IPS-NIHi11 (cell line): Measurements from ENCODE around the gene FAM237A.

Experiments used
- DNase-seq: peaks from one replicate; pipeline ENCODE4 v3.0.0; 2012; ENCODE audit warnings: mixed read lengths, low spot score

Gene FAM237A

DNA sequence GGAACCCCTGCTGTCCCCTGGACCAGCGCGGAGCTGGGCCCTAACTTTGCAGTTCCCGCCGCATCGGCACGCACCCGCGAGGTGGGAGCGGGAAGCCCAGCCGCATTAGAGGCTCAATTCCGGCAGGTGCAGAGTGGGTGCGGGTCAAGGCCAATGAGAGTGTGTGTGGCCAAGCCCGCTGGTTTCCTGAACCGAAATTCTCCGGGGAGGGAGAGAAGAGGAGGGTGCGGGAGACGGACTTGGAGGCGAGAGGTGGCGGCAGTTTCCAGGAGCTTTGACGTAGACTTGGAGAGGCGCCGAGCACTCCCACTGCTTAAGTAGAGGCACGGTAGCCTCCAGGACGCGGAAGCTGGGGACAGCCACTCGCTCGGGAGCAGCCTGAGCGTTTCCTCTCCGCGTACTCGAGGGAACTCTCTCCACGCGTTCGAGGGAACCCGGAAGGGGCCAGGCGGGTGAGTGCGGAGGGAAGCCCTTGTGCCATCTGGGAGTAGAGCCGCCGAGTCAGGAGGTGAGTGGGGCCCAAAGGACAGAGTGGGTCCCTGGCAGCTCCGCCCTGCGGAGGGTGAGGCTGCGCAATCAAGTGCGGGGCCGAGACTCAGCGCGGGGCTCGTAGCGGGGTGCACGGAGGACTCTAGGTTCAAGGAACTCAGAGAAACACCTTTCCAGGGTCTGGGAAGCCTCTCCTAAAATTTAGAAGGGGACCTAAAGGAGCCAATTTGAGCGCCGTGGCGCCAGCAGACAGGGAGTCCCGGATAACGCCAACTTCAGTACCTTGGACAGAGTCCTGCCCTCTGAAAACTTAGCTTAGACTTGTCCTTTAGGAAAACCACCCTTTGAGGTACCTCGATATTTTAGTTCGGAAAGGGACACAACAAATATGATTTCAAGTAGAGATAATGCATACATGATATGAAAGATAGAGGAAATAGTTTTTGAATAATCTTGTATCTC is at the start of gene FAM237A:
TSS of gene FAM237A (plus strand) at position 413 of the 951 bp plus-strand sequence. CDS start 1,750 bp downstream, outside the sequence.
- DNase-seq = peak; percentile 87

DNA sequence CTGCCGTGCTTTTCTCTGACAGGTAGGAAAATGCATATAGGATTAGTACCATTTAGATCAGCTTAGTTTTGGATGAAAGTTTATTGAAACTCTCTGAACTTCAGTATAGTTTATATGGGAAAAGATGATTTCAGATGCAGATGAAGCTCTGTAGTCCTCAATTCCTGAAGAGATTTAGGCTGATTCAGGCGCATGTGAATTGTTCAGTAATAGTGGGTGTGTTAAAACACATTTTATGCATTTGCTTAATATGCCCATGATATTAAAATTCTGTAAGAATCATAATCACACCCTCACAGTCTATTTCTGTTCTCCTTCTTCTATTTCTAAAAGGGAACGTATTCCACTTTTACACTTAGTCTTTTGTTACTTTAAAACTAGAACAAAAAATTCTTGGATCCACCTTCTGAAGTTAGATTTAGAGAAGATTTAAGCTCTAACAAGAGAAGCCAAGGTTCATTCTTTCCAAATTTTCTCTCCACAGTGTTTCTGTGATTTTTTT is 44.5 kb upstream of the FAM237A start:
- DNase-seq = no peak

DNA sequence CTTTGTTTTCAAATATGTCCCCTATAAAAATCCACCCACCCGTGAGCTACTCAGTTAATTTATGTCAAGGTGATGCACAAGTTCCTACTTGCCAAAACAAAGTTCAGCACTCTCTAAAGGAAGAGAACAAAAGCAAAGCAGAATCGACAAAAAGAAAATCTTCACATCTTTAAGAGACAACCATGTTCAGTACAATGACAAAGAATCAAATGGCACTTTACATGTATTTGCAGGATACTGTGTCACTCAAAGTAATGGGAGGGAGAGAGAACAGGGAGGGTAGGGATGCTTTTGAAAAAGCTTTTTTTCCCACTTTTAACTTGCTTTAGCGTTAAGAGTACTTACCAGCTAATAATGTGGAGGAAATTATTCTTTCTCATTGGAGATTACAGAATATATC is 39.0 kb upstream of the FAM237A start:
- no peak for DNase-seq

DNA sequence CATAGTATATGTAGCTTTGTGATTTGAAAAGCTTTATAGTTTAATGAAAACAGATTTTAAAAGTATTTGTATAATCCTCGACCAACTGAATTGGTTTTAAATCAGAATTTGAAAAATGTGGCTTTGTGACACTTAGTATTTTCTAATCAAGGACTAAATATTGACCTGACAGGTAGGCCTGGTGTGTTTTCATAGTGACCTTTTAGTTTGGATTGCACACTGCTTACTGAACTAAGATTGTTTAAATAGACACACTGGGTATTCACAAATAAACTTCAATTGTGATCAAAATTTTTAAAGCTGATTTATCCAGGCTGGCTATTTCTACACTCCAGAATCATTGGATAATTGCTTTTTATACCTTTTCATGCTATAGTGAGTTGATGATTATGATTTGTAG is 31.8 kb upstream of the FAM237A start:
- DNase-seq = no peak

DNA sequence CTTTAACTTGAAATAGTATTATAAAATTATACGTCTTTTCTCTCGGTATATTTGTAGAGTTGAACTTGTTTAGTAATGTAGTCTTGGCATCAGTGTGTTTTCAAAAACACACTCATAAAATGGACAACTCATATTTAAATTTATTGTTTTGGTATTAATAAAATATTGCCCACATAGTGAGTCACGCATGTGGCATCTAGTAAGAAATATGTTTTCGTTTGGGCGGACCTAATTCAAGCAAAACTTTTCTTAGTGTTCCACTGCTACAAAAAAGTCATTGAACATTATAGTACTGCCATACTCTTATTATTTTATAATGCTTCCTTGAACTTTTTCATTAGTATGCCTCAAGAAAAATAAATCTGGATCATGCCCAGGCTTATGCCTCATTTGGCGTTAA is 31.1 kb upstream of the FAM237A start:
- no peak for DNase-seq

DNA sequence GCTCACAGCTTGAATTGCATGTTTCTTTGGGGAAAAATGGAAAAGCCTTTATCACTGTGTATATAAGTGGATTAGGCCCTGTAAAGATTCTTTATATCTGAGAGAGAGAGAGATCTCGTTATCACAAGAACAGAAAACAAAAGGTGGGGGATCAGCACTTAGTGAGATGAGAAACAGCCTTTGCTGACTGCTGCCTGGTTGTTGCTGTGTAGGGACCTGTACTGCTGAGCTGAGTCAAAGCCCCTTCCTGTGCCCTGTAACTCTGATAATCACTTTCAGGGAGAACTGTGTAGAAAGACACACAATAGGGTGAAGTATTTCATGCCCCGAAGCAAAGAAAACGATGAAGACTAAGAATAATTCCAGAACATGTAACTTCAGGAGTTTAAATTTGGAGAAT is 30.6 kb upstream of the FAM237A start:
- no peak for DNase-seq

DNA sequence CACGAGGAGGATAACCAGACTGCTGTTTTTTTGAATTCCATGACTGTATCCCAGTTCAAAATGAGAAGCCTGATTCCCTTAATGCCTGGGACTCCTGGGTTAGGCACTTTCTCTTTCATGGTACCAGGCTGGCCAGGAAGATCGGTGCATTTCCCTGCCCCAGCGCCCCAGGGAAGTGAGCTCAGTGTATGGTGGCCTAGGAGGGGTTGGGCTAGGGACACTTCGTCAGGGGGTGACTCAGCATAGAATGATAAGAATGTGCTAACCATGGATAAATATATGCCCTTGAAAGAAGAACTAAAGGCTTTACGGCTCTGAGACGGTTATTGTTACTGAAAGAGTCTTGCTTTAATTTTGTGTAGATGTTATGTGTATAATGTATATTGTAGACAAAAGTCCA is 27.5 kb upstream of the FAM237A start:
- DNase-seq = no peak

DNA sequence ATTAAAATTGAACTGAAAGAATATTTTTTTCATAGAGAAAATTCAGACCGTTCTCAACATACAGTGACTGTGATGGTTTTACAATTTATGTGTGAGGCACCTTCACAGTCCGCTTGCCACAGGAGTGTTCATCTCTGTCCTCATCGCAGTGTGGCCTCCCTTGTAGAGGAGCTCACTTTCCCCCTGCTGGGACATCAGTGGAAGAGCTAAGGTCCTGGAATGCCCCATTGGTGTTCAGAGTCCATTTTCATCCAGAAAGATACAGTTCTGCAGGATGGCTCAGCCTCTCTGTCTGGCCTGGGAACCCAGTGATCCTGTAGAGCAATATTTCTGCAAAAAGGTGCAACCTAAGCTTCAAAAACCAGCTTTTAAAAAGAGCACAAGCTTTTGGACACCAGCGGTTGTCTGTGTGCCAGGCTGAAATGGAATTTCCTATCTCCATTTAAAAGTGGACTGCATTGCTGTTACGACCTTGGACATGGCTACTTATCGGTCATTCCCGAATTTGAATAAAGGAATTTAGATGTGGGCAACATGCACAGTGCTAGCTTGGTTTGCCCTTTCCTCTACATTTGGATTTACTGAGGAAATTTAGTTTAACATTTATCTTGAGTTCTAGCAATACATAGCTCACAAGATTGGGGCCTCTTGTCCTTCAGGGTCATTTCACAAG is 26.7 kb upstream of the FAM237A start:
- no peak for DNase-seq

DNA sequence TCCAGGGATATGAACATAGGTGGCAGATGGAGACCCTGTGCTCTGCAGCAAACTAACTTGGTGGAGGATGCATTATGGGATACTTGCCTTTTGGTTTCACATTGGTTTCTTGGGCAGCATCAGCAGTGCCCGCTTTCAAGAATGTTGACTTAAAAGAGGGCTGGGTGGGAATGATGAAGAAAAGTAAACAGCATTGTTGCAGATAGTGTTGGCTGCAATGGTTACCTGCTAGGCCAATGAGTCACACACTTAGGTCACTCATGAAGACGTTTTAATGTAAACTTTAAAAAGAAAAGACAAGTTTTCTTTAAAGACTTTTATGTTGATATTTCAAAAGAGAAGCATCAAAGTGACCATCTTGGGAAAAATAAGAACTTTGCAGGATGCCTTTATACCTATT is 26.1 kb upstream of the FAM237A start:
- no peak for DNase-seq

DNA sequence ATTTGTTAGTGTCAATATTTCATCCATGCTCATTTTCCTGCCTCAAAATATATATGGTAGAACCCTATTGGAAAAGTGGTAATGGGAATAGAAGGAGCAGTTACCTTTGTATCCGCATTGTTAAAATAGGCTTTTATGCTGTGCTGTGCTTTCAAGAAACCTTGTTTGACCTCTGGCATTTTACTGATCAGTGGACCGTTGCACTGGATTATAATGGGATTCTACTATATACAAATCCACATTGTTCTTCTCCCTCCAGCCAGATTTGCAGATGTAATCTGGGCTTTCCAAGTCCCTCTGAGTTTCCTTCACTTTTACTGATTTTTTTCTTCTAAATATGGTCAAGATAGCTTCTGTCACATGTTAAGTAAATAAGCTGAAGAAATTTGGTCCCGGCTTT is 23.3 kb upstream of the FAM237A start:
- no peak for DNase-seq

DNA sequence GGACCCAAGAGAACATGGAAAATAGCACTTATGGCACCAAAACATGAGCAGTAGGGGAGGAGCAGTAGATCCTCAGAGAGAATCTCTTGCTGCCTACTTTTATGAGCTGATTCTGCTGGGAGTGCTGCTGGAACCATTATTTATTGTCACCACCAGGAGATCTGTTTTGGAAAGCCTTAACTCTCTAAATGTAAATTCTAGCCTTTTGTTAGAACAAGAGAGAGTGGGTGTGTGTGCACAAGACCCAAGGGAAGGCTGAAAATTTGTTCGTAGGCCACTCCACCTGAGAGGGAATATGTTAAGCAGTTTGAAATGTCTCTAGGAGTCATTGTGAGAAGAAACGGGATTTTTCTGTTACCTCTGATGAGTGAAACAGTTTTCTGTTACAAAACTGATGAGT is 16.2 kb upstream of the FAM237A start:
- DNase-seq = no peak

DNA sequence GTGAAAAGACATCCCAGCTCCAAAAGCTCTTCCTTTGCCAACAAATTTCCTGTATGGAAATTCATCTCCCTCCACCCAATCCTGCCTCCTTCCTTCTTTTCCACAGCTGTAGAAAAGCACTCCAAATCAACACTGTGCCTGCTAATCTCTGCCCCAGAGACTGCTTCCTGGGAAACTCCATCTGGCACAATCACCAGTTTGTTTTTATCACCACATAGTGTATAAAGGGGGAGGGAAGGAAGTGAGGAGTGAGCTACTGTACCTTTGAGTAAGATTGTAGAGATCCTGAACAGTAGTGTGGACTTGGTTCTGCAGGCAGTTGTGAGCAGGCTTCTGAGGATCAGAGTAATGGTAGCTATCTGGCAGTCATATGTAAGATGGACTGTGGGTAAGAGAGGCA is 14.7 kb upstream of the FAM237A start:
- DNase-seq = no peak

DNA sequence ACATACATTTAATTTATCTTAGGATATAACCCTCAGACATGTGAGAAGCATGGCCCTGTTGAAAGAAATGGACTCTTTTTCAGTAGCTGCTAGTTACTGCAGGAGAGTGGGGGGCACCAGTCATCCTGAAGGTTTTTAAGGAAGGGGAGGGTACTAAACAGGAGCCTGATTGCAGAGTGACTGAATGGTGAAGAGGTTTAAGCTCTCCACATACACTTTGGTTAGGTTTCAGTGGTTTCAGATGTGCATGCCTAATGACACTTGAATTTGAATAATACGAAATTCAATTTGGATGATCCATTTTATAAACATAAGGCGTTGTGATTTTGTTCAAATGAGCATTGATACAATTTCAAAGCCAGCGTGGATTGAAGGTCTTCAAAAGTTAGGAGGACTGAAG is 10.9 kb upstream of the FAM237A start:
- no peak for DNase-seq

DNA sequence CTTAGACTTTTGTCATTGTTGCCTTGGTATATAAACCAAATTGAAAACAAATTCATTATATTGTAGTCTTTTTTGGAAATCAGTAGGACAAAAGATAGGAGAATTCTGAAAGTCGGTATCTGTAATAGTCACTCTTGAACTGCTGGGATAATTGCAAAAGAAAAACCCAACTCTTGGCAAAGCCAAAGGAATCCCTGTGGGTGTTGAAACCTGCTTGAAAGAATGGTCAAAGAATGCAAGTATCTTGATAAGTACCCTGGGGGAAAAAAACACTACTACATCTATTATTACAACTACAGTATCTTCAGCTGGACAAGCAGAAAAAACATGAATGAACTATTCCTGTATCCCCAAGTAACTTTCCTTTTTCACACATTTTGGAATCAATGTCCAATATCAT is 7.3 kb upstream of the FAM237A start:
- no peak for DNase-seq

DNA sequence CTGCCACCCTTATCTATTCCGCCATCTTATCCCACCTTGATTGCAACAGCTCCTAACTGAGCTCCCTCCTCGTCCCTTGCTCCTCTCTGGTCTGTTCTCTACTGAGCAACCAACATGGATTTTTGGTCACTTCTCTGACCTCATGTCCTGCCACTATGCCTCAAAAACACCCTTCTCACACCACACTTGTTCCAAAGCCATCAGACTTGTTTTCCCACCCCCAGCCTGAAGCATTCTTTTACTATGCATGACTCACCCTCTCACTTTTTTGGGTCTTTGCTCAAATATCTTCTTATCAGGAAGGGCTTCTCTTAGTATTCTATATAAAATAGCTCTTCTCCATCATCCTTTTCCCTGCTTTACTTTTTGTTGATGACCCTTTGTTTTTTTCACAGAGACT is 2.7 kb upstream of the FAM237A start:
- no peak for DNase-seq

DNA sequence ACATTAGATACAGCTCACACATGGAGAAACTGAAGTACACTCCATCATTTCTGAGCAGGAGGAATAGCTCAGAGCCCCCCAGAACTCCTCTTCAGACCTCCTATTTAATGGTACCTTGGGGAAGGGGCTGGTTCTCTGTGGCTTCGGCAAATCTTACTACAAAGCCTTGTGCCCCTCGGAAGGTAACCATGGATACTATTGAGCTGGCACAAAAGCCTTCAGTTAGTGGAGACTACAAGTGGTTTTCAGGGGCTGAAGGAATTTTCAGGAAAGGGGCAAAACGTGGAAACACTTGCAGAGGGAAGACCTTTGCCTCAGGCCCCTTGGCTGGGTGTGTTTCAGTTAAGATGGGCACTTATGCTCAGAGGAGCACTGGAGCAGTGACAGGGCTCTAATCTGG is 1.1 kb upstream of the FAM237A start:
- no peak for DNase-seq

DNA sequence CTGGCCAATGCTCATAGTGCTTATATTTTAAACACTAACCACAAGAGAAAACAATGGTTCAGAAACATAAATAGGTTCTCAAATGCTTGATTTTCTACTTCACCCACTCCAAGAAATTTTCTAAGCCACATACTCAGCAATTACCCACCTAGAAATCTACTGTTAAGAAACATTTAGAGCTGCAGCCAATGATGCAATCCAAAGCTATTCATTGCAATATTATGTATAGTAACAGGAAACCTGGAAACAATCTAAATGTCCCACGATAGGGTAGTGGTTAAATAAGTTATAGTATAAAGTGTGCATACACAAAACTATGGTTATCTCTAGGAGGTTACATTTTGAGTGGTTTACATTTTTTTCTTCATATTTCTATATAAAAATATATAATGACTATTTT is 5.7 kb downstream of the FAM237A start:
- DNase-seq = no peak

DNA sequence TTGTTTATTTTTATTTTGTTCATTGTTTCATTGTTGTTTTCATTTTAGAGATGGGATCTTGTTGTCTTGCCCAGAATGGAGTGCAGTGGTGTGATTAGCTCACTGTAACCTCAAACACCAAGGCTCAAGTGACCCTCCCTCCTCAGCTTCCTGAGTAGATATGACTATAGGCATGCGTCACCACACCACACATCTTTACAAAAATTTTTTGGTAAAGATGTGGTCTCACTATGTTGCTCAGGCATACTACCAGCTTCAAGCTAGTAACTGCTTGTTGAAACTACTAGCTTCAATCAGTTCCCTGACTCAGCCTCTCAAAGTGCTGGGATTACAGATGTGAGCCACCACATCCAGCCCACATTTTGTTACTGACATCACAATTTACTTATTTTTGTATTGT is 14.8 kb downstream of the FAM237A start:
- DNase-seq = no peak

DNA sequence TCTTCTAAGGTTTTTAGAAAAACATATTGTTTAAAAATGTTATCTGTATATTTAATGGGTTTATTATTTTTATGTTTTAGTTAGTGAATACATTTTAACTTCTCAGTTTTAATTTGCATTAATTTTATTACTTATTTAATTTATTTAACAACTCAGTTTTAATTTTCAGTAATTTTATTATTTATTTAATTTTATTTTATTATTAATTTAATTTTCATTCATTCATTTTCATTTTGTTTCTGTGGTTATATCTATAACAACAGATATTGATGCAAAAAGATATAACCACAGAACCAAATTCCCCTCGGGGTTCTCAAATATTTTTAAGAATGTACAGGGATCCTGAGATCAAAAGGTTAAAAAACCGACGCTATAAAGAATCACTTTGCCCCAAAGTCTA is 23.0 kb downstream of the FAM237A start:
- no peak for DNase-seq

DNA sequence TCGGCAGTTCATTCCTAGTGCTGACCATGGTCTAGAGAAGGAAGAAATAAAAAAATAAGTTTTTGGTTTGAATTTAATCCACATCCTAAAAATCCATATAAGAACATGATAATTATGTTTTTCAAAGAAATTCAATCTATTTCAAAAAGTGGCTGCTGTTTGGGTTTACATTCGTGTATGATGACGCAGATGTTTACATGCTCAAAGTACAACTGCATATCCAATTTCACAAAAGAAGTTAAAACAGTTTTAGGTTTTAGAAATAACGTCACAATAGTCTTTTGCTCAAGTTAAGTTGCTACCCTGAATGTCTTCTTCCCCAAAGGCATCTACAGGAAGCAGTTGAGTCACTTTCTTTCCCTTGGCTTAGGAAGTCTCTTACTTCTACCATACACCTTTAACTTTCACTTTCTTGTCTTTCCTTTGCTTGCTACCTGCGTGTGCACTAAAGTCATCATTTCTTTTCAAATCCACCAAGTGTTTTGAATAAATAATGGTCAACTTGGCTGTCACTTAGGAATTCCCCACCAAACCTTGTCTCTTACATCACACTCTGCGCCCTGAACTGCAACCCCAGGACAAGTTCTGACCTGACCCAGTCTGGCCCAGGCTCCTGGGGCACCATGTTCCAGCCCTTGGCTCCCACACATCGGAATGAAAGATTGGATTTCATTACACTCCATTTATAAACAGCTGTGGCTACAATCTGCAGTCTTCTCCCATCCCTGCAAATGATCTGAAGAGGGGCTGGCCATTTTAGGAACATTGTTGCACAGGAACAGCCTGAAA is 28.4 kb downstream of the FAM237A start:
- DNase-seq = no peak

DNA sequence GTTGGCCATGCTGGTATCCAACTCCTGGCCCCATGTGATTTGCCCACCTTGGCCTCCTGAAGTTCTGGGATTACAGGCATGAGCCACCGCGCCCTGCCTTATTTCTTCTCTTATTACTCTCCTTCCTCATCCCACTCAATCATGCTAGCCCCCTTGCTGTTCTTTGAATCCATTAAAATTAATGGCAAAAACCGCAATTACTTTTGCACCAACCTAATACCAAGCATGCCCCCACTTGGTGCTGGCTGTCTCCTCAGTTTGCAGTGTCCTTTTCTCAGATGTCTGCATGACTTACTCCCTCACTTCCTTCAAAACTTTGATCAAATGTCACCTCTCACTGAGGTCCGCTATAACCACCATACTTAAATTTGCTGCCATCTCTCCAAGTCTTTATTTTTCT is 41.3 kb downstream of the FAM237A start:
- DNase-seq = no peak

DNA sequence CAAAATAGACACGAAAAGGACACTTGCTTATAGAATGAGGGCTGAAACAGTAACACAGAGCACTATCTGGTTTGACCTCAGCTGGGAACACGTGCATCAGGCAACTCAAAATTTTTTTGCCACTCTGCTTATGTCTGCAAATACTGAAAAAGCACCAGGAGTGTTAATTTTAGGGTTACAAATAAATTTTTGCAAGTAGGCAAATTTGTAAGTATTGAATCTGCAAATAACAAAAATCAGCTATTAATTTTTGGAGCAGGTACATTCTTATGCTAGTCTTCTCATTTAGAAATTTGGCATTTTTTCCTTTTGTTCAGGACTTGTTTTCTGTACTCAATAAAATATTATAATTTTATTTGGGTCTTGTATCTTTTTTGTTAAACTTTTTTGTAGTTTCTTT is 46.2 kb downstream of the FAM237A start:
- no peak for DNase-seq

DNA sequence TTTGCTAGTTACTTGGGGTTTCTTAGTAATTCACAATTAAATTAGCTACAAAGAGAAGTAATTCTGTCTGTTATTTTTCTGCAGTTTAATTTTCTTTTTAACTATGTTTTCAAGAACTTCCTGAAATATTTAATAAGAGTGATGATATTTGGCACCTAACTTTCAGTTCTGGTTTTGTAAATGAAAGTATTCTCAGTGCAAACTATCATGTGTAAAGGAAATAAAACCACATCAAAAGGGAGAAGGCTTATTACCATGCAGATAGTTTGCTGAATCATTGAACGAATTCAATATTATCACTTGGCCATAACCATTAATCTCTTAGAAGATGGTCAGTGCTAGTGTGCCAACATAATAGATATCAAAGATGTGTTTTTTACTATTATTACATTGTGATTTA is 46.7 kb downstream of the FAM237A start:
- DNase-seq = no peak
